ENCODE data around the gene PKD2L2.
"Not testable (repeated sequence)": the region's sequence is repeated elsewhere in the genome, so short reads cannot be mapped to it uniquely, and the experiment has no call there.

Gene PKD2L2

GRCh38 chr5:137935190-137935589, 45.9 kb downstream of the PKD2L2 start:
- H3K4me3 ChIP-seq (ENCODE audit: low read depth, low read length): no peak overlapping the region
- no peak for TF ChIP-seq CTCF (IDR thresholded peaks at IDR 0.05; ENCODE audit: control insufficient read depth, extremely low read depth, insufficient read depth)
- no peak for DNase-seq (ENCODE audit: low read depth)

GRCh38 chr5:137935694-137936093, 46.4 kb downstream of the PKD2L2 start:
- TF ChIP-seq CTCF (IDR thresholded peaks at IDR 0.05; ENCODE audit: control insufficient read depth, extremely low read depth, insufficient read depth): no peak
- no peak for DNase-seq (ENCODE audit: low read depth)
- no peak overlapping the region for H3K4me3 ChIP-seq (ENCODE audit: low read depth, low read length)

GRCh38 chr5:137937994-137938750, 48.9 kb downstream of the PKD2L2 start:
- no peak for DNase-seq (ENCODE audit: low read depth)
- no peak for TF ChIP-seq CTCF (IDR thresholded peaks at IDR 0.05; ENCODE audit: control insufficient read depth, extremely low read depth, insufficient read depth)
- H3K4me3 ChIP-seq (ENCODE audit: low read depth, low read length): no peak overlapping the region

- DNase-seq (ENCODE audit: low read depth): no peak
- H3K4me3 ChIP-seq (ENCODE audit: low read depth, low read length): no peak overlapping the region
- TF ChIP-seq CTCF (IDR thresholded peaks at IDR 0.05; ENCODE audit: control insufficient read depth, extremely low read depth, insufficient read depth): no peak
Observed at GRCh38 chr5:137938751-137939143, 49.5 kb downstream of the PKD2L2 start.

GRCh38 chr5:137939331-137939730, 50.1 kb downstream of the PKD2L2 start:
- no peak overlapping the region for H3K4me3 ChIP-seq (ENCODE audit: low read depth, low read length)
- TF ChIP-seq CTCF (IDR thresholded peaks at IDR 0.05; ENCODE audit: control insufficient read depth, extremely low read depth, insufficient read depth): no peak
- DNase-seq (ENCODE audit: low read depth): no peak

GRCh38 chr5:137944280-137944679, 55.0 kb downstream of the PKD2L2 start:
- not testable (repeated sequence) for H3K4me3 ChIP-seq (ENCODE audit: low read depth, low read length); DNase-seq (ENCODE audit: low read depth)

- DNase-seq (ENCODE audit: low read depth): no peak
- H3K4me3 ChIP-seq (ENCODE audit: low read depth, low read length): no peak overlapping the region
- no peak for TF ChIP-seq CTCF (IDR thresholded peaks at IDR 0.05; ENCODE audit: control insufficient read depth, extremely low read depth, insufficient read depth)
Observed at GRCh38 chr5:137945825-137946224, 56.6 kb downstream of the PKD2L2 start.

Data from LNCaP clone FGC (cell line).